Measurements from ENCODE around the gene TACR2. TPM values are rescaled to one million over a fixed set of nuclear protein-coding genes. Genes with fewer than 3 reads are reported as not detected.

The TACR2 gene
- total RNA-seq, 2 donors from 2014 or later: 0.66 TPM; not detected in 1

GRCh38 chr10:69434169-69434568 is 17.5 kb upstream of the TACR2 start:
- H3K27me3 ChIP-seq: no peaks in the 10 kb centered on the region
- WGBS, 2 donors: 64 to 79% methylated on average over 2 of the region's 2 CpGs
- intact Hi-C loops (cut with DNase I): no loop called here
- H3K27ac ChIP-seq: no peak overlapping the region
- no peaks in the 10 kb centered on the region for H3K36me3 ChIP-seq (replicated peaks in 1 of 2; ENCODE audit: insufficient read depth in 1 of 2, low read depth in 2 of 2)
- no peak for ATAC-seq
- TF ChIP-seq CTCF (IDR thresholded peaks at IDR 0.05): no peak
- no peak for TF ChIP-seq POLR2A (IDR thresholded peaks at IDR 0.05)
- H3K4me1 ChIP-seq: peaks cover 10% of the 10 kb centered on the region
- H3K9me3 ChIP-seq: no peaks in the 10 kb centered on the region
- no peak for DNase-seq
- H3K4me3 ChIP-seq: no peak overlapping the region

DNA sequence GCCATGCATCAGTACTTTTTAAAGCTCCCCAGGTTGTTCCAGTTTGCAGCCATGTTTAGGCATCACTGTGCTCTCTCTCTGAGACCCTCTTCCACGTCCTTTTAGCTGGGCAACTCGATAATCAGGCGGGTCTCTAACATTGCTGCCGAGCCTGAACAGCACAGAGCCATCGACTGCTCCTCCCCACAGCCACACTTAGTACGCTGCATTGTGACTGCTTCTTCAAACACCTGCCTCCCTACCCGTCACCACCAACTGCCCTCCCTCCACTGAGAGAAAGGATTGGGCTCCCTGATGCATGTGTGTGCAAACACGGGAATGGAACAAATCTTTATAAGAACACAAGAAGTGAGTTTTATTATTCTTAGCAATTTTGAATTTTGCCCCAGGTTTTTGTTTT is 11.4 kb upstream of the TACR2 start:
- ATAC-seq: no peak
- Histone ChIP-seq H3K9me3 (no peaks in the 10 kb centered on the region), H3K4me3 (no peak overlapping the region), H3K36me3 (replicated peaks in 1 of 2; ENCODE audit: insufficient read depth in 1 of 2, low read depth in 2 of 2) (no peaks in the 10 kb centered on the region), H3K27ac (no peak overlapping the region), H3K4me1 (peaks cover 9% of the 10 kb centered on the region), H3K27me3 (no peaks in the 10 kb centered on the region)
- TF ChIP-seq CTCF (IDR thresholded peaks at IDR 0.05): no peak
- no peak for TF ChIP-seq POLR2A (IDR thresholded peaks at IDR 0.05)
- no peak for DNase-seq
- 35 to 47% methylated on average over 8 of the region's 8 CpGs for whole genome bisulfite sequencing, 2 donors
- intact Hi-C loops (cut with DNase I): no loop called here

- intact Hi-C loops (cut with DNase I): no loop called here
Measured at GRCh38 chr10:69426376-69426727, 9.6 kb upstream of the TACR2 start.

DNA sequence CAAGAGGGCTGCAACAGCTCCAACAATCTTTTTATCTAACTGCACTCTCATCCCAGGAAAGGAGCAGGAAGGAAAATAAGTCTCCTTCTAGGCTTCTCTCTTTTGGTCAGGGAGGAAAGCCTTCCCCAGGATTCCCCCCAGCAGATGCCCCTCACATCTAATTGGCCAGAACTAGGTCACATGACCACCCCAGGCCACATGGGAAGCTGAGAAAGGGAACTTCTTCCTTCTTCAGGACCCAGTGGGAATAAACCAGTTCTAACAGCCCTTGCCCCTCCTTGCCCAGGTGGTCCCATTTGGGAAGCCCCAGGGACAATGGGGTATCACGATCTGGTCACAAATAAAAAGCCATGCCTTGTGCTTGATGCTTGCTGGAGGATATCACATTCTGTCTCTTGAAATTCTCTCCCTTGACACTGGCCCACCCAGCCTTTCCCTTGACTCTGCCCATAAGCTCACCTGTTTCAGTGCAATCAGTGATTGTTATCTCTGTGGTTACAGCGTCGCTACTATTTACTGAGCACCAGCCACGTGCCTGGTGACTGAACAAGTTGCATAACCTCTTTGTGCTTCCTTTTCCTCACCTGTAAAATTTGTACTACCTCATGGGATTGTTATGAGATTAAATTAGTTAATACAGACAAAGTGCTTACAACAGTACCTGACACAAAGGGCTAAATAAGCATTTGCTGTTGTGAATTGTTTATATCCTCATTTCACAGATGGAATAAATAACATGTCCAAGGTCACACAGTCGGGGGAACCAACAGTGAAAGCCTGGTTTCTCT is 9.0 kb upstream of the TACR2 start:
- Histone ChIP-seq H3K4me3 (no peak overlapping the region), H3K27me3 (no peaks in the 10 kb centered on the region), H3K27ac (peak overlapping the region; percentile 12 to 55 (median 40)), H3K9me3 (no peaks in the 10 kb centered on the region), H3K36me3 (replicated peaks in 1 of 2; ENCODE audit: insufficient read depth in 1 of 2, low read depth in 2 of 2) (no peaks in the 10 kb centered on the region), H3K4me1 (peaks cover 9% of the 10 kb centered on the region)
- peak; percentile 42 to 70 (median 55) for DNase-seq
- TF ChIP-seq POLR2A (IDR thresholded peaks at IDR 0.05): no peak
- TF ChIP-seq CTCF (IDR thresholded peaks at IDR 0.05): no peak
- intact Hi-C loops (cut with DNase I): no loop called here
- WGBS, 2 donors: 27 to 30% methylated on average over 5 of the region's 5 CpGs
- ATAC-seq: peak; percentile 74

More at GRCh38 chr10:69426376-69426727, 9.6 kb upstream of the TACR2 start:
- peak overlapping the region; percentile 12 to 55 (median 34) for H3K27ac ChIP-seq
- TF ChIP-seq POLR2A (IDR thresholded peaks at IDR 0.05) (no peak), CTCF (IDR thresholded peaks at IDR 0.05) (no peak)
- H3K9me3 ChIP-seq: no peaks in the 10 kb centered on the region
- no peak for ATAC-seq
- H3K4me3 ChIP-seq: no peak overlapping the region
- no peaks in the 10 kb centered on the region for H3K36me3 ChIP-seq (replicated peaks in 1 of 2; ENCODE audit: insufficient read depth in 1 of 2, low read depth in 2 of 2)
- DNase-seq: no peak
- 81 to 90% methylated on average over 2 to 4 of the region's 4 CpGs for WGBS, 2 donors
- H3K4me1 ChIP-seq: peaks cover 9% of the 10 kb centered on the region
- H3K27me3 ChIP-seq: no peaks in the 10 kb centered on the region

- TF ChIP-seq POLR2A (IDR thresholded peaks at IDR 0.05) (no peak), CTCF (IDR thresholded peaks at IDR 0.05) (no peak)
- 93 to 98% methylated on average over 2 of the region's 2 CpGs for WGBS, 2 donors
- Histone ChIP-seq H3K36me3 (replicated peaks in 1 of 2; ENCODE audit: insufficient read depth in 1 of 2, low read depth in 2 of 2) (no peaks in the 10 kb centered on the region), H3K4me3 (no peak overlapping the region), H3K27ac (peak overlapping the region in 2 of 4 donors; percentile 54 to 82), H3K4me1 (peaks cover 9% of the 10 kb centered on the region), H3K9me3 (no peaks in the 10 kb centered on the region), H3K27me3 (no peaks in the 10 kb centered on the region)
- ATAC-seq: no peak
- intact Hi-C loops (cut with DNase I): no loop called here
- no peak for DNase-seq
Measured at GRCh38 chr10:69425041-69425440, 8.3 kb upstream of the TACR2 start.
